ENCODE results near the gene SLC6A18.

DNA sequence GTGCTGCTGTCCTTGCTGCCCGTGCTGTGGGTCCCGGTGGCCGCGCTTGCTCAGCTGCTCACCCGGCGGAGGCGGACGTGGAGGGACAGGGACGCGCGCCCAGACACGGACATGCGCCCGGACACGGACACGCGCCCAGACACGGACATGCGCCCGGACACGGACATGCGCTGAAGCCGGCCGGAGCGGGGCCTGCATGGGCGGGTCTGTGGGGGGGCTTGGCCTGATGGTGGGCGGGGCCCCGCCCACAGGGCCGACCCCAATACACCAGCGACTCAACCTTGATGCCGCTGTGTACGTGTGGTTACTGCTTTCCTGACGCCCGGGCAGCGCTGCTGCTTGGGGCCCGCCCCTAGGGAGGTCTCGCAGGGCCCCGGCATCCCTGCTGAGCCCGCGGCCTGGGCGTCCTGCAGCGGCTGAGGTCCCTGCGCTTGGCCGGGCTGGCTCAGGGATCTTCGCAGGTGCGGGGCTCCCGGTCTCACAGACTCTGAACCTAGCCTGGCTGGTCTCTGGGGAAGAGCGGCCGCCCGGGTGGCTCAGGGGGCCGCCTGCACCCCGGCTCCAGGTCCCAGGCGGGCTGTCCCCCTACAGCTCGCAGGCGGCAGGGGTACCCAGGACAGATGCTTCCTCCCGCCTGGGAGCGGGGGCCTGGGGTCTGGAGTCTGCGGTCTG, 20.9 kb downstream of the SLC6A18 start:
- TF ChIP-seq, protein P1, sequence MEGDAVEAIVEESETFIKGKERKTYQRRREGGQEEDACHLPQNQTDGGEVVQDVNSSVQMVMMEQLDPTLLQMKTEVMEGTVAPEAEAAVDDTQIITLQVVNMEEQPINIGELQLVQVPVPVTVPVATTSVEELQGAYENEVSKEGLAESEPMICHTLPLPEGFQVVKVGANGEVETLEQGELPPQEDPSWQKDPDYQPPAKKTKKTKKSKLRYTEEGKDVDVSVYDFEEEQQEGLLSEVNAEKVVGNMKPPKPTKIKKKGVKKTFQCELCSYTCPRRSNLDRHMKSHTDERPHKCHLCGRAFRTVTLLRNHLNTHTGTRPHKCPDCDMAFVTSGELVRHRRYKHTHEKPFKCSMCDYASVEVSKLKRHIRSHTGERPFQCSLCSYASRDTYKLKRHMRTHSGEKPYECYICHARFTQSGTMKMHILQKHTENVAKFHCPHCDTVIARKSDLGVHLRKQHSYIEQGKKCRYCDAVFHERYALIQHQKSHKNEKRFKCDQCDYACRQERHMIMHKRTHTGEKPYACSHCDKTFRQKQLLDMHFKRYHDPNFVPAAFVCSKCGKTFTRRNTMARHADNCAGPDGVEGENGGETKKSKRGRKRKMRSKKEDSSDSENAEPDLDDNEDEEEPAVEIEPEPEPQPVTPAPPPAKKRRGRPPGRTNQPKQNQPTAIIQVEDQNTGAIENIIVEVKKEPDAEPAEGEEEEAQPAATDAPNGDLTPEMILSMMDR (IDR thresholded peaks at IDR 0.05), result no peak
- no peak for TF ChIP-seq ZFX (IDR thresholded peaks at IDR 0.05; ENCODE audit: borderline replicate concordance)

All from 22Rv1 (cell line).